Suprapubic skin (tissue), 4 donors: ENCODE results near the gene CCDC88C. TPM values are rescaled to one million over a fixed set of nuclear protein-coding genes. Genes with fewer than 3 reads are reported as not detected.

Experiments used
- DNase-seq, 2 donors: peaks; one replicate each; pipeline ENCODE4 v3.0.0-alpha.2; 2019; ENCODE audit warnings: low spot score in 2 of 2
- H3K27ac ChIP-seq: fragments of 200-600 bp; sonication (generic); one replicate; pipeline ENCODE4 v1.5.1; 2019
- H3K27me3 ChIP-seq: fragments of 200-600 bp; sonication (generic); one replicate; pipeline ENCODE4 v1.5.1; 2019
- H3K36me3 ChIP-seq: fragments of 200-600 bp; sonication (generic); one replicate; pipeline ENCODE4 v1.5.1; 2019
- H3K4me1 ChIP-seq: fragments of 200-600 bp; sonication (generic); one replicate; pipeline ENCODE4 v1.5.1; 2019
- H3K4me3 ChIP-seq: fragments of 200-600 bp; sonication (generic); one replicate; pipeline ENCODE4 v1.5.1; 2019; ENCODE audit warnings: mild to moderate bottlenecking
- H3K9me3 ChIP-seq: fragments of 200-600 bp; sonication (generic); one replicate; pipeline ENCODE4 v1.5.1; 2019
- CTCF ChIP-seq, 2 donors: fragments of 200-600 bp in 1 of 2; fragments of 450-650 bp in 1 of 2; sonication (generic) in 1 of 2; IDR thresholded peaks; one replicate each; pipeline ENCODE4 v1.5.1; 2016 to 2019; ENCODE audit warnings: antibody characterized with exemption in 2 of 2, mild to moderate bottlenecking in 1 of 2, moderate library complexity in 1 of 2
- EP300 ChIP-seq: sonication (generic); formaldehyde crosslinking; IDR thresholded peaks from one replicate; pipeline ENCODE4 v1.6.1; 2017; ENCODE audit warnings: antibody characterized with exemption
- POLR2A ChIP-seq, 2 donors: fragments of 450-650 bp; IDR thresholded peaks; one replicate each; pipeline ENCODE4 v1.6.1; 2017; ENCODE audit warnings: antibody characterized with exemption in 2 of 2, mild to moderate bottlenecking in 2 of 2, moderate library complexity in 2 of 2
- POLR2AphosphoS5 ChIP-seq, 3 donors: sonication (generic); formaldehyde crosslinking; IDR thresholded peaks; one replicate each; pipeline ENCODE4 v1.6.1; 2017; ENCODE audit warnings: antibody characterized with exemption in 3 of 3
- WGBS: methylation state at CpG from one replicate; pipeline ENCODE4 v1.1.5; 2018; 5-methylcytosine and 5-hydroxymethylcytosine counted together
- total RNA-seq, 4 donors: library from RNA; depleted of rRNA; stranded (reverse); fragments of >200 nt; gene quantifications; one replicate each; pipeline ENCODE4 v1.1.0, GENCODE V29; 2016

Gene CCDC88C
- total RNA-seq, 4 donors from 2014 or later, result 16.6 to 25.0 (median 22.8) TPM

GRCh38 chr14:91369628-91370445 is 47.8 kb downstream of the CCDC88C start:
- 22% methylated on average over 20 of the region's 24 CpGs for WGBS
- Histone ChIP-seq H3K27ac (no peak overlapping the region), H3K9me3 (no peaks in the 10 kb centered on the region), H3K36me3 (no peaks in the 10 kb centered on the region), H3K4me3 (no peak overlapping the region), H3K4me1 (peaks cover 48% of the 10 kb centered on the region), H3K27me3 (no peaks in the 10 kb centered on the region)
- DNase-seq, result no peak
- TF ChIP-seq CTCF (IDR thresholded peaks at IDR 0.05) (no peak), EP300 (no peak), POLR2A (IDR thresholded peaks at IDR 0.05) (no peak), POLR2AphosphoS5 (IDR thresholded peaks at IDR 0.05) (no peak)

GRCh38 chr14:91368776-91369416 is 48.7 kb downstream of the CCDC88C start:
- Histone ChIP-seq H3K4me1 (peaks cover 44% of the 10 kb centered on the region), H3K36me3 (no peaks in the 10 kb centered on the region), H3K27me3 (no peaks in the 10 kb centered on the region), H3K27ac (no peak overlapping the region), H3K4me3 (no peak overlapping the region), H3K9me3 (no peaks in the 10 kb centered on the region)
- 73% methylated on average over 19 of the region's 19 CpGs for WGBS
- TF ChIP-seq CTCF (IDR thresholded peaks at IDR 0.05), result no peak
- no peak for TF ChIP-seq POLR2A (IDR thresholded peaks at IDR 0.05)
- no peak for TF ChIP-seq EP300
- no peak for TF ChIP-seq POLR2AphosphoS5 (IDR thresholded peaks at IDR 0.05)
- DNase-seq, result no peak

- 80% methylated on average over 22 of the region's 22 CpGs for WGBS
- DNase-seq, result no peak
- no peaks in the 10 kb centered on the region for H3K36me3 ChIP-seq
Observed at GRCh38 chr14:91367173-91368171, 50.1 kb downstream of the CCDC88C start.

GRCh38 chr14:91366749-91367148 is 50.9 kb downstream of the CCDC88C start:
- Histone ChIP-seq H3K27ac (no peak overlapping the region), H3K4me3 (no peak overlapping the region), H3K27me3 (no peaks in the 10 kb centered on the region), H3K4me1 (peaks cover 30% of the 10 kb centered on the region), H3K36me3 (no peaks in the 10 kb centered on the region), H3K9me3 (no peaks in the 10 kb centered on the region)
- TF ChIP-seq POLR2AphosphoS5 (IDR thresholded peaks at IDR 0.05) (no peak), EP300 (no peak), POLR2A (IDR thresholded peaks at IDR 0.05) (no peak), CTCF (IDR thresholded peaks at IDR 0.05) (no peak)
- no peak for DNase-seq
- 87% methylated on average over 6 of the region's 6 CpGs for WGBS

More at GRCh38 chr14:91367173-91368171, 50.1 kb downstream of the CCDC88C start:
- Histone ChIP-seq H3K4me1 (peaks cover 30% of the 10 kb centered on the region), H3K4me3 (no peak overlapping the region), H3K27ac (peak overlapping the region; percentile 5), H3K27me3 (no peaks in the 10 kb centered on the region), H3K9me3 (no peaks in the 10 kb centered on the region)
- TF ChIP-seq POLR2A (IDR thresholded peaks at IDR 0.05), result no peak
- no peak for TF ChIP-seq CTCF (IDR thresholded peaks at IDR 0.05)
